ENCODE results near the gene ADGRL2.

The ADGRL2 gene

DNA sequence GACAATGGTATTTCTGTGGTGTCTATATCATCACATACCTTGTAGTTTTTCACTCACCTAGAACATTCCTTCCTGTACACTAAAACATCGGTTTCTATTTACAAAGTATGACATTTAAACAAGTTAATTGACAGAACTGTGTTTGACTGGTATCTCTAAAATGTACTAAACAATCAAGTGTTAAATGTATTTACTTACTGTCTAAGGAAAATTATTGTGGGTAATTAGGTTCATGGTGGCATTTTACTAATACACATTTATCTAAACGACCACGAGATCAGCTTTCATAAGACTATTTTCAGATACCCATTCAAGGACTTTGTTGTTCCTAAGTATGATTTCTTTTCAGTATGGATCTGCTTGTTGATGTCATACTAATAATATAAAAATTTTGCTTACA, 115.2 kb downstream of the ADGRL2 start:
- H3K4me3 ChIP-seq (ENCODE audit: low read length): no peak overlapping the region
- no peaks in the 10 kb centered on the region for H3K27me3 ChIP-seq (ENCODE audit: insufficient read depth, low read length)
- H3K9me3 ChIP-seq (ENCODE audit: low read length): no peaks in the 10 kb centered on the region
- H3K4me1 ChIP-seq (ENCODE audit: insufficient read depth, low read length): peaks cover 32% of the 10 kb centered on the region
- H3K36me3 ChIP-seq (ENCODE audit: insufficient read depth, low read length): peaks cover 27% of the 10 kb centered on the region
- no peak overlapping the region for H2AFZ ChIP-seq (ENCODE audit: low read depth, low read length)

- Histone ChIP-seq H3K36me3 (ENCODE audit: insufficient read depth, low read length) (peaks cover 14% of the 10 kb centered on the region), H3K27me3 (ENCODE audit: insufficient read depth, low read length) (no peaks in the 10 kb centered on the region), H3K9me3 (ENCODE audit: low read length) (no peaks in the 10 kb centered on the region), H3K4me1 (ENCODE audit: insufficient read depth, low read length) (peaks cover 55% of the 10 kb centered on the region), H3K4me3 (ENCODE audit: low read length) (peak overlapping the region; percentile 24), H2AFZ (ENCODE audit: low read depth, low read length) (no peak overlapping the region)
Measured at GRCh38 chr1:81920245-81920740, 119.6 kb downstream of the ADGRL2 start.

GRCh38 chr1:81920886-81921285, 120.2 kb downstream of the ADGRL2 start:
- H3K9me3 ChIP-seq (ENCODE audit: low read length): no peaks in the 10 kb centered on the region
- no peak overlapping the region for H2AFZ ChIP-seq (ENCODE audit: low read depth, low read length)
- no peaks in the 10 kb centered on the region for H3K27me3 ChIP-seq (ENCODE audit: insufficient read depth, low read length)
- peaks cover 12% of the 10 kb centered on the region for H3K36me3 ChIP-seq (ENCODE audit: insufficient read depth, low read length)
- no peak overlapping the region for H3K4me3 ChIP-seq (ENCODE audit: low read length)
- peaks cover 58% of the 10 kb centered on the region for H3K4me1 ChIP-seq (ENCODE audit: insufficient read depth, low read length)

GRCh38 chr1:81921344-81921743, 120.6 kb downstream of the ADGRL2 start:
- H3K9me3 ChIP-seq (ENCODE audit: low read length): no peaks in the 10 kb centered on the region
- H3K4me3 ChIP-seq (ENCODE audit: low read length): no peak overlapping the region
- H2AFZ ChIP-seq (ENCODE audit: low read depth, low read length): no peak overlapping the region
- peaks cover 62% of the 10 kb centered on the region for H3K4me1 ChIP-seq (ENCODE audit: insufficient read depth, low read length)
- no peaks in the 10 kb centered on the region for H3K27me3 ChIP-seq (ENCODE audit: insufficient read depth, low read length)
- peaks cover 10% of the 10 kb centered on the region for H3K36me3 ChIP-seq (ENCODE audit: insufficient read depth, low read length)

- Histone ChIP-seq H3K4me3 (ENCODE audit: low read length) (no peak overlapping the region), H3K9me3 (ENCODE audit: low read length) (no peaks in the 10 kb centered on the region), H3K36me3 (ENCODE audit: insufficient read depth, low read length) (peaks cover 10% of the 10 kb centered on the region), H3K27me3 (ENCODE audit: insufficient read depth, low read length) (no peaks in the 10 kb centered on the region), H3K4me1 (ENCODE audit: insufficient read depth, low read length) (peaks cover 68% of the 10 kb centered on the region), H2AFZ (ENCODE audit: low read depth, low read length) (no peak overlapping the region)
Measured at GRCh38 chr1:81921851-81922462, 121.2 kb downstream of the ADGRL2 start.

GRCh38 chr1:81922955-81923354, 122.2 kb downstream of the ADGRL2 start:
- Histone ChIP-seq H3K36me3 (ENCODE audit: insufficient read depth, low read length) (peaks cover 6% of the 10 kb centered on the region), H3K4me1 (ENCODE audit: insufficient read depth, low read length) (peaks cover 74% of the 10 kb centered on the region), H2AFZ (ENCODE audit: low read depth, low read length) (no peak overlapping the region), H3K9me3 (ENCODE audit: low read length) (no peaks in the 10 kb centered on the region), H3K27me3 (ENCODE audit: insufficient read depth, low read length) (no peaks in the 10 kb centered on the region), H3K4me3 (ENCODE audit: low read length) (no peak overlapping the region)

DNA sequence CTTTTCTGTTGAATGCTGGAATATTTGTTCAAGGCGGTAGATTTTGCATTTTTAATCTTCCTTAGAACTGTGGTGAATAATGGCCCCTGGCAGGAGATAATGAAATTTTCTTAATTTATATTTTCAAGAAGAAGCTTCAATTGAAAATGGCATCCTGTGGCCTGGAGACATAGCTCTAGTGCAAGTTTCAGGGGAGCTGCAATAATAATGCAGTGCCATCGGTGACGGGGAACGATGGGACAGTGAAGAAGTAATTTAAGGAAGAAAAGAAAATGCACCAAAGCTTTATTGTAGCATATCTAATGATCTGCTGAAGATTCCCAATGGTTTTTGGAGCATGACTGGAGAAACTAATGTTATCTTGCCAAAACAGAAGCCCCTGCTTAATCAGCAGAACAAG, 128.4 kb downstream of the ADGRL2 start:
- Histone ChIP-seq H2AFZ (ENCODE audit: low read depth, low read length) (no peak overlapping the region), H3K36me3 (ENCODE audit: insufficient read depth, low read length) (peaks cover 25% of the 10 kb centered on the region)

DNA sequence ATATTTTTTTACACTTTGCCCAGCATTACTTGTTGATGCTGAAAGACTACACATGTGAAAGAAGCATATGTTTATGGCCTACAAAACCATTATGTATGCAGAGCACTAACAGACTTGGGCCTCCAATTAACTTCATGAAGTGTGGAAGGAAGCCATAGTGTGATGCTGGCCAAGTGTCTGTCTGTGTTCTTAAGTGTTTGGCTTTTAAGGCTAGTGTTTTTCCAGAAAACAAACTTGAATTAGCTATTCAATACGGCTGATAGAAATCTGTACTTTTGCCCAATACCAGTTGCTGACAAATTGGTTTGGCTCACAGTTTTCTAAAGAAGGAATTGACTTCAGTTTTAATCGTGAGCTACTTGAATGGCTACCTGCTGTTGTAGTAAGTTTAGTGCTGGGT, 136.1 kb downstream of the ADGRL2 start:
- Histone ChIP-seq H3K36me3 (ENCODE audit: insufficient read depth, low read length) (peaks cover 44% of the 10 kb centered on the region), H3K4me1 (ENCODE audit: insufficient read depth, low read length) (no peaks in the 10 kb centered on the region), H2AFZ (ENCODE audit: low read depth, low read length) (no peak overlapping the region), H3K27me3 (ENCODE audit: insufficient read depth, low read length) (no peaks in the 10 kb centered on the region), H3K9me3 (ENCODE audit: low read length) (no peaks in the 10 kb centered on the region), H3K4me3 (ENCODE audit: low read length) (no peak overlapping the region)

More for the DNA sequence above, 128.4 kb downstream of the ADGRL2 start:
- H3K9me3 ChIP-seq (ENCODE audit: low read length): no peaks in the 10 kb centered on the region
- H3K4me1 ChIP-seq (ENCODE audit: insufficient read depth, low read length): peaks cover 24% of the 10 kb centered on the region
- H3K4me3 ChIP-seq (ENCODE audit: low read length): no peak overlapping the region
- no peaks in the 10 kb centered on the region for H3K27me3 ChIP-seq (ENCODE audit: insufficient read depth, low read length)

- Histone ChIP-seq H3K9me3 (ENCODE audit: low read length) (no peaks in the 10 kb centered on the region), H3K36me3 (ENCODE audit: insufficient read depth, low read length) (peaks cover 50% of the 10 kb centered on the region), H3K27me3 (ENCODE audit: insufficient read depth, low read length) (no peaks in the 10 kb centered on the region), H2AFZ (ENCODE audit: low read depth, low read length) (no peak overlapping the region), H3K4me3 (ENCODE audit: low read length) (no peak overlapping the region), H3K4me1 (ENCODE audit: insufficient read depth, low read length) (no peaks in the 10 kb centered on the region)
Measured at GRCh38 chr1:81937791-81938450, 137.2 kb downstream of the ADGRL2 start.

DNA sequence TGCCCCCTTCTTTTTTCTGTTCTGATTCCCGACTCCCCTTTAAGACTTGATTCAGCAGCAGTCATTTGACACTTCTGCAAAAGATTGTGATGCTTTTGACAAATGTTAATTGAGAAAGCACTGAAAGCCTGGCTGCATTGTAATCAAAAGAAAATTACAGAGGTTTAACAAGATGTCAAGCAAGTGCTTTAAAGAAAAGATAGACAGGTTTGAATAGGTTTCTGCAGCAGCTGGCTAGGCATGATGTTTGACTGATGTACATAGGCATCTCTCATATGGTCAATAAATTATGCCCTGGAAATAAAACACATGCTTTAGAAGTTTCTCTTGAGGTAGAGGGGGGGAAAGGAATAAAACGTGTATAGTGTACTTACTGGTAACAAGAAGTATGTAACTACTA, 147.8 kb downstream of the ADGRL2 start:
- Histone ChIP-seq H3K9me3 (ENCODE audit: low read length) (no peaks in the 10 kb centered on the region), H3K4me3 (ENCODE audit: low read length) (no peak overlapping the region), H3K36me3 (ENCODE audit: insufficient read depth, low read length) (peaks cover 63% of the 10 kb centered on the region), H3K4me1 (ENCODE audit: insufficient read depth, low read length) (peaks cover 17% of the 10 kb centered on the region), H2AFZ (ENCODE audit: low read depth, low read length) (no peak overlapping the region), H3K27me3 (ENCODE audit: insufficient read depth, low read length) (no peaks in the 10 kb centered on the region)

DNA sequence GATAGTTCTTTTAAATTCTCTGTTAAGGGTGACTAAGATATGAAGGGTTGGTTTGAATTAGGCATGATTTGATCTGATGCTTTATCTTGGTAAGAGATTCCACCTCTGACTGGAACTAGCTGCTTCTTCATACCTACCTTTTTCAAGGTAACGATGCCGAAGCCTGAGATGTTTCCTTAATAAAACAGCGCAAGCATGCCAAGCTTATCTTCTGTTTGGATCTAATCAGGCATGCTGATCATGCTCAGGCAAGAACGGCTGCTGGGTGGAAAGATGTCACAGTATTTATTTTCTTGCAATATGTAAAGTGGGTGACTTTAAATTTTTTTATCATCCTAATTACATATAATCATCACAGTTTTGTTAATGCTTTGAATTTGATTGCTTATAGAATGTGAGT, 148.7 kb downstream of the ADGRL2 start:
- H3K4me3 ChIP-seq (ENCODE audit: low read length): no peak overlapping the region
- H3K36me3 ChIP-seq (ENCODE audit: insufficient read depth, low read length): peaks cover 65% of the 10 kb centered on the region
- peaks cover 17% of the 10 kb centered on the region for H3K4me1 ChIP-seq (ENCODE audit: insufficient read depth, low read length)
- H3K27me3 ChIP-seq (ENCODE audit: insufficient read depth, low read length): no peaks in the 10 kb centered on the region
- H3K9me3 ChIP-seq (ENCODE audit: low read length): no peaks in the 10 kb centered on the region
- no peak overlapping the region for H2AFZ ChIP-seq (ENCODE audit: low read depth, low read length)

DNA sequence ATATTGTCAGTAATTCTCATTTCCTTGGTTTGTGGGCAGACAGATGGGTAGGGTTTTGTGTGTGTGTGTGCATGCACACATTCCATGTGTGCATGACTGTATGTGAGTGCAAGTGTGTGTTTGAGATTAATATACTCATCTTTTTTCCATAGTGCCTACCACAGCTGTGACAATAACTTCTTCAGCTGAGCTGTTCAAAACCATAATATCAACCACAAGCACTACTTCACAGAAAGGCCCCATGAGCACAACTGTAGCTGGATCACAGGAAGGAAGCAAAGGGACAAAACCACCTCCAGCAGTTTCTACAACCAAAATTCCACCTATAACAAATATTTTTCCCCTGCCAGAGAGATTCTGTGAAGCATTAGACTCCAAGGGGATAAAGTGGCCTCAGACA, 149.3 kb downstream of the ADGRL2 start:
- no peak overlapping the region for H2AFZ ChIP-seq (ENCODE audit: low read depth, low read length)
- H3K9me3 ChIP-seq (ENCODE audit: low read length): no peaks in the 10 kb centered on the region
- no peaks in the 10 kb centered on the region for H3K27me3 ChIP-seq (ENCODE audit: insufficient read depth, low read length)
- H3K4me3 ChIP-seq (ENCODE audit: low read length): no peak overlapping the region
- peaks cover 67% of the 10 kb centered on the region for H3K36me3 ChIP-seq (ENCODE audit: insufficient read depth, low read length)
- peaks cover 17% of the 10 kb centered on the region for H3K4me1 ChIP-seq (ENCODE audit: insufficient read depth, low read length)

GRCh38 chr1:81950591-81951244, 150.0 kb downstream of the ADGRL2 start:
- Histone ChIP-seq H3K4me3 (ENCODE audit: low read length) (no peak overlapping the region), H3K4me1 (ENCODE audit: insufficient read depth, low read length) (peaks cover 17% of the 10 kb centered on the region), H3K27me3 (ENCODE audit: insufficient read depth, low read length) (no peaks in the 10 kb centered on the region), H3K36me3 (ENCODE audit: insufficient read depth, low read length) (peaks cover 68% of the 10 kb centered on the region), H2AFZ (ENCODE audit: low read depth, low read length) (no peak overlapping the region), H3K9me3 (ENCODE audit: low read length) (no peaks in the 10 kb centered on the region)
